ENCODE measurements around the gene FEV.
"Not testable (repeated sequence)": the region's sequence is repeated elsewhere in the genome, so short reads cannot be mapped to it uniquely, and the experiment has no call there.

Gene FEV

GRCh38 chr2:218953366-218953954 is 31.5 kb downstream of the FEV start:
- no peak for DNase-seq (ENCODE audit: extremely low spot score, insufficient read length, low read depth)
- no peak for FAIRE-seq

- DNase-seq (ENCODE audit: extremely low spot score, insufficient read length, low read depth) (no peak), FAIRE-seq (no peak)
These were observed 32.8 kb downstream of the FEV start for GRCh38 chr2:218952160-218952559.

GRCh38 chr2:218946621-218947020 is 38.4 kb downstream of the FEV start:
- DNase-seq (ENCODE audit: extremely low spot score, insufficient read length, low read depth) (no peak), FAIRE-seq (no peak)

GRCh38 chr2:218944759-218945404 is 40.1 kb downstream of the FEV start:
- no peak for DNase-seq (ENCODE audit: extremely low spot score, insufficient read length, low read depth)
- FAIRE-seq, result no peak

GRCh38 chr2:218931751-218932150 is 53.2 kb downstream of the FEV start:
- DNase-seq (ENCODE audit: extremely low spot score, insufficient read length, low read depth); FAIRE-seq: not testable (repeated sequence)

All from GM18507 (cell line).